ENCODE results near the gene G6PD. TPM values are rescaled to one million over a fixed set of nuclear protein-coding genes. Genes with fewer than 3 reads are reported as not detected.
A peak's percentile ranks its signal among the peaks of the same experiment; 100 is the strongest.
"Not testable (repeated sequence)": the region's sequence is repeated elsewhere in the genome, so short reads cannot be mapped to it uniquely, and the experiment has no call there.

G6PD gene
- total RNA-seq, 6 donors from 2014 or later = 50.4 to 112 (median 81.7) TPM

- not testable (repeated sequence) for H3K27ac ChIP-seq; DNase-seq; H3K27me3 ChIP-seq; H3K4me3 ChIP-seq; ATAC-seq (ENCODE audit: low FRiP score in 2 of 2); H3K9me3 ChIP-seq
- peaks cover 0 to 29% (median 9%) of the 10 kb centered on the region in 4 donors for H3K36me3 ChIP-seq
- peaks cover 5 to 19% (median 10%) of the 10 kb centered on the region in 4 donors for H3K4me1 ChIP-seq
- 77 to 96% methylated on average over 5 to 8 of the region's 18 CpGs for WGBS, 2 donors
These were observed 5.6 kb upstream of the G6PD start for GRCh38 chrX:154552112-154552806.

- TF ChIP-seq POLR2A (IDR thresholded peaks at IDR 0.05) (no peak), CTCF (IDR thresholded peaks at IDR 0.05) (no peak), POLR2AphosphoS5 (IDR thresholded peaks at IDR 0.05) (no peak)
- no peaks in the 10 kb centered on the region for H3K27me3 ChIP-seq
- WGBS, 2 donors = 64 to 96% methylated on average over 1 of the region's 1 CpG
- H3K27ac ChIP-seq = no peak overlapping the region
- H3K36me3 ChIP-seq = peaks cover 0 to 18% (median 5%) of the 10 kb centered on the region in 4 donors
- H3K4me1 ChIP-seq = peaks cover 9 to 34% (median 20%) of the 10 kb centered on the region in 4 donors
- DNase-seq (no peak), ATAC-seq (ENCODE audit: low FRiP score in 2 of 2) (no peak)
- H3K4me3 ChIP-seq = no peak overlapping the region
- peaks cover 0 to 9% (median 0%) of the 10 kb centered on the region in 4 donors for H3K9me3 ChIP-seq
These were observed 3.1 kb upstream of the G6PD start for GRCh38 chrX:154549766-154550165.

- WGBS, 2 donors = 0 to 39% methylated on average over 9 of the region's 9 CpGs
- Histone ChIP-seq H3K9me3 (peaks cover 0 to 9% (median 0%) of the 10 kb centered on the region in 4 donors), H3K27me3 (no peaks in the 10 kb centered on the region), H3K4me3 (peak overlapping the region; percentile 59 to 76 (median 66)), H3K4me1 (peaks cover 18 to 51% (median 25%) of the 10 kb centered on the region in 4 donors), H3K36me3 (peaks cover 0 to 3% (median 0%) of the 10 kb centered on the region in 4 donors), H3K27ac (peak overlapping the region; percentile 86 to 89 (median 89))
- no peak for DNase-seq
- TF ChIP-seq EP300 (IDR thresholded peaks at IDR 0.05) = no peak
- no peak for TF ChIP-seq POLR2AphosphoS5 (IDR thresholded peaks at IDR 0.05)
- no peak for TF ChIP-seq POLR2A (IDR thresholded peaks at IDR 0.05)
- TF ChIP-seq CTCF (IDR thresholded peaks at IDR 0.05) = no peak
- no peak for ATAC-seq (ENCODE audit: low FRiP score in 2 of 2)
These were observed 1.3 kb upstream of the G6PD start for GRCh38 chrX:154548028-154548316.

- Histone ChIP-seq H3K4me1 (peaks cover 23 to 51% (median 29%) of the 10 kb centered on the region in 4 donors), H3K9me3 (peaks cover 0 to 9% (median 0%) of the 10 kb centered on the region in 4 donors), H3K27ac (peak within 1 kb of the TSS; percentile 86 to 89 (median 89)), H3K27me3 (no peaks in the 10 kb centered on the region), H3K36me3 (no peaks in the 10 kb centered on the region), H3K4me3 (peak within 1 kb of the TSS; percentile 59 to 76 (median 66))
- ATAC-seq (ENCODE audit: low FRiP score in 2 of 2) (peak; percentile 95 to 97), DNase-seq (peak; percentile 93 to 97)
- 0 to 41% methylated on average over 5 to 46 of the region's 69 CpGs for WGBS, 2 donors
- TF ChIP-seq CTCF (IDR thresholded peaks at IDR 0.05) = no peak
- peak in 2 of 4 donors; percentile 41 to 58 for TF ChIP-seq POLR2A (IDR thresholded peaks at IDR 0.05)
- peak; percentile 38 to 64 for TF ChIP-seq POLR2AphosphoS5 (IDR thresholded peaks at IDR 0.05)
- no peak for TF ChIP-seq EP300 (IDR thresholded peaks at IDR 0.05)
These were observed 790 bp upstream of the G6PD start, which contains the start of gene IKBKG for GRCh38 chrX:154547245-154548027. Gene IKBKG, plus strand, starts transcription at chrX:154547620. Its CDS starts 4,383 bp downstream, at chrX:154552003.

GRCh38 chrX:154545673-154546274 lies 872 bp downstream of the G6PD start:
- 90 to 92% methylated on average over 10 to 17 of the region's 17 CpGs for WGBS, 2 donors
- DNase-seq (no peak), ATAC-seq (ENCODE audit: low FRiP score in 2 of 2) (no peak)
- Histone ChIP-seq H3K4me3 (peak overlapping the region in 3 of 4 donors; percentile 59 to 76 (median 69)), H3K9me3 (peaks cover 0 to 9% (median 0%) of the 10 kb centered on the region in 4 donors), H3K36me3 (no peaks in the 10 kb centered on the region), H3K27me3 (no peaks in the 10 kb centered on the region), H3K4me1 (peaks cover 36 to 61% (median 39%) of the 10 kb centered on the region in 4 donors), H3K27ac (peak overlapping the region in 2 of 4 donors; percentile 89)
- TF ChIP-seq CTCF (IDR thresholded peaks at IDR 0.05) = no peak
- TF ChIP-seq POLR2AphosphoS5 (IDR thresholded peaks at IDR 0.05) = no peak
- no peak for TF ChIP-seq EP300 (IDR thresholded peaks at IDR 0.05)
- no peak for TF ChIP-seq POLR2A (IDR thresholded peaks at IDR 0.05)

Data from upper lobe of left lung (tissue), 6 donors.